ENCODE data around the gene SLC1A7.

SLC1A7 gene

GRCh38 chr1:53125122-53125521 is 17.3 kb downstream of the SLC1A7 start:
- Histone ChIP-seq H3K27me3 (ENCODE audit: insufficient read depth, low read length) (no peaks in the 10 kb centered on the region), H3K4me3 (ENCODE audit: low read depth, low read length) (no peak overlapping the region), H3K36me3 (ENCODE audit: insufficient read depth, low read length) (no peaks in the 10 kb centered on the region), H3K79me2 (ENCODE audit: control insufficient read depth, insufficient read depth, low read length, unreplicated experiment) (no peaks in the 10 kb centered on the region), H3K4me1 (ENCODE audit: control insufficient read depth, insufficient read depth, low read length, unreplicated experiment) (peaks cover 23% of the 10 kb centered on the region), H2AFZ (ENCODE audit: low read length, unreplicated experiment) (no peak overlapping the region), H3K27ac (ENCODE audit: low read depth, low read length) (no peak overlapping the region)

- Histone ChIP-seq H3K4me3 (ENCODE audit: low read depth, low read length) (no peak overlapping the region), H2AFZ (ENCODE audit: low read length, unreplicated experiment) (no peak overlapping the region), H3K79me2 (ENCODE audit: control insufficient read depth, insufficient read depth, low read length, unreplicated experiment) (no peaks in the 10 kb centered on the region), H3K36me3 (ENCODE audit: insufficient read depth, low read length) (no peaks in the 10 kb centered on the region), H3K4me1 (ENCODE audit: control insufficient read depth, insufficient read depth, low read length, unreplicated experiment) (peaks cover 23% of the 10 kb centered on the region), H3K27me3 (ENCODE audit: insufficient read depth, low read length) (no peaks in the 10 kb centered on the region), H3K27ac (ENCODE audit: low read depth, low read length) (no peak overlapping the region)
Measured at GRCh38 chr1:53123453-53124140, 18.8 kb downstream of the SLC1A7 start.

- H3K27ac ChIP-seq (ENCODE audit: low read depth, low read length): no peak overlapping the region
- H2AFZ ChIP-seq (ENCODE audit: low read length, unreplicated experiment): no peak overlapping the region
Measured at GRCh38 chr1:53122961-53123413, 19.5 kb downstream of the SLC1A7 start.

GRCh38 chr1:53122201-53122885 is 20.1 kb downstream of the SLC1A7 start:
- H3K4me1 ChIP-seq (ENCODE audit: control insufficient read depth, insufficient read depth, low read length, unreplicated experiment): peaks cover 23% of the 10 kb centered on the region
- H3K27ac ChIP-seq (ENCODE audit: low read depth, low read length): no peak overlapping the region
- no peaks in the 10 kb centered on the region for H3K27me3 ChIP-seq (ENCODE audit: insufficient read depth, low read length)
- H3K4me3 ChIP-seq (ENCODE audit: low read depth, low read length): no peak overlapping the region
- no peaks in the 10 kb centered on the region for H3K36me3 ChIP-seq (ENCODE audit: insufficient read depth, low read length)
- H2AFZ ChIP-seq (ENCODE audit: low read length, unreplicated experiment): no peak overlapping the region
- H3K79me2 ChIP-seq (ENCODE audit: control insufficient read depth, insufficient read depth, low read length, unreplicated experiment): no peaks in the 10 kb centered on the region

More at GRCh38 chr1:53122961-53123413, 19.5 kb downstream of the SLC1A7 start:
- H3K4me1 ChIP-seq (ENCODE audit: control insufficient read depth, insufficient read depth, low read length, unreplicated experiment): peaks cover 23% of the 10 kb centered on the region
- H3K79me2 ChIP-seq (ENCODE audit: control insufficient read depth, insufficient read depth, low read length, unreplicated experiment): no peaks in the 10 kb centered on the region
- no peak overlapping the region for H3K4me3 ChIP-seq (ENCODE audit: low read depth, low read length)
- H3K36me3 ChIP-seq (ENCODE audit: insufficient read depth, low read length): no peaks in the 10 kb centered on the region
- H3K27me3 ChIP-seq (ENCODE audit: insufficient read depth, low read length): no peaks in the 10 kb centered on the region

- Histone ChIP-seq H3K79me2 (ENCODE audit: control insufficient read depth, insufficient read depth, low read length, unreplicated experiment) (no peaks in the 10 kb centered on the region), H3K4me3 (ENCODE audit: low read depth, low read length) (no peak overlapping the region), H3K4me1 (ENCODE audit: control insufficient read depth, insufficient read depth, low read length, unreplicated experiment) (peaks cover 23% of the 10 kb centered on the region), H3K27ac (ENCODE audit: low read depth, low read length) (no peak overlapping the region), H3K36me3 (ENCODE audit: insufficient read depth, low read length) (no peaks in the 10 kb centered on the region), H2AFZ (ENCODE audit: low read length, unreplicated experiment) (no peak overlapping the region), H3K27me3 (ENCODE audit: insufficient read depth, low read length) (no peaks in the 10 kb centered on the region)
Measured at GRCh38 chr1:53121319-53122172, 20.9 kb downstream of the SLC1A7 start.

- no peak overlapping the region for H3K4me3 ChIP-seq (ENCODE audit: low read depth, low read length)
- H3K27me3 ChIP-seq (ENCODE audit: insufficient read depth, low read length): no peaks in the 10 kb centered on the region
- peaks cover 23% of the 10 kb centered on the region for H3K4me1 ChIP-seq (ENCODE audit: control insufficient read depth, insufficient read depth, low read length, unreplicated experiment)
- H3K36me3 ChIP-seq (ENCODE audit: insufficient read depth, low read length): no peaks in the 10 kb centered on the region
- no peaks in the 10 kb centered on the region for H3K79me2 ChIP-seq (ENCODE audit: control insufficient read depth, insufficient read depth, low read length, unreplicated experiment)
- no peak overlapping the region for H3K27ac ChIP-seq (ENCODE audit: low read depth, low read length)
- no peak overlapping the region for H2AFZ ChIP-seq (ENCODE audit: low read length, unreplicated experiment)
Measured at GRCh38 chr1:53120659-53121058, 21.8 kb downstream of the SLC1A7 start.

- Histone ChIP-seq H3K36me3 (ENCODE audit: insufficient read depth, low read length) (no peaks in the 10 kb centered on the region), H3K79me2 (ENCODE audit: control insufficient read depth, insufficient read depth, low read length, unreplicated experiment) (no peaks in the 10 kb centered on the region), H2AFZ (ENCODE audit: low read length, unreplicated experiment) (no peak overlapping the region), H3K27me3 (ENCODE audit: insufficient read depth, low read length) (no peaks in the 10 kb centered on the region), H3K4me1 (ENCODE audit: control insufficient read depth, insufficient read depth, low read length, unreplicated experiment) (peaks cover 13% of the 10 kb centered on the region), H3K4me3 (ENCODE audit: low read depth, low read length) (no peak overlapping the region), H3K27ac (ENCODE audit: low read depth, low read length) (no peak overlapping the region)
Measured at GRCh38 chr1:53117836-53118235, 24.6 kb downstream of the SLC1A7 start.

- no peaks in the 10 kb centered on the region for H3K79me2 ChIP-seq (ENCODE audit: control insufficient read depth, insufficient read depth, low read length, unreplicated experiment)
- peaks cover 6% of the 10 kb centered on the region for H3K4me1 ChIP-seq (ENCODE audit: control insufficient read depth, insufficient read depth, low read length, unreplicated experiment)
- no peaks in the 10 kb centered on the region for H3K27me3 ChIP-seq (ENCODE audit: insufficient read depth, low read length)
- H3K27ac ChIP-seq (ENCODE audit: low read depth, low read length): no peak overlapping the region
- H3K4me3 ChIP-seq (ENCODE audit: low read depth, low read length): no peak overlapping the region
- no peak overlapping the region for H2AFZ ChIP-seq (ENCODE audit: low read length, unreplicated experiment)
- no peaks in the 10 kb centered on the region for H3K36me3 ChIP-seq (ENCODE audit: insufficient read depth, low read length)
Measured at GRCh38 chr1:53116933-53117600, 25.4 kb downstream of the SLC1A7 start.

- Histone ChIP-seq H3K27me3 (ENCODE audit: insufficient read depth, low read length) (no peaks in the 10 kb centered on the region), H3K79me2 (ENCODE audit: control insufficient read depth, insufficient read depth, low read length, unreplicated experiment) (no peaks in the 10 kb centered on the region), H2AFZ (ENCODE audit: low read length, unreplicated experiment) (no peak overlapping the region), H3K4me3 (ENCODE audit: low read depth, low read length) (no peak overlapping the region), H3K4me1 (ENCODE audit: control insufficient read depth, insufficient read depth, low read length, unreplicated experiment) (no peaks in the 10 kb centered on the region), H3K27ac (ENCODE audit: low read depth, low read length) (no peak overlapping the region), H3K36me3 (ENCODE audit: insufficient read depth, low read length) (no peaks in the 10 kb centered on the region)
Measured at GRCh38 chr1:53116307-53116810, 26.1 kb downstream of the SLC1A7 start.

Data from ACC112 (cell line).